GM12892 (cell line): ENCODE measurements around the gene EEF1AKMT3.

Experiments
- POLR2A ChIP-seq: IDR thresholded peaks from 2 replicates; pipeline ENCODE4 v1.6.1; 2011; ENCODE audit warnings: low read depth, low read length, control low read depth
- TAF1 ChIP-seq: IDR thresholded peaks from 2 replicates; pipeline ENCODE4 v1.6.1; 2011; ENCODE audit warnings: low read depth, mild to moderate bottlenecking, control low read depth, low read length, borderline replicate concordance

GRCh38 chr12:57746025-57746424 is 26.4 kb upstream of the EEF1AKMT3 start:
- TF ChIP-seq POLR2A (no peak), TAF1 (no peak)
